Right lobe of liver (tissue), 4 donors: ENCODE data around the gene DCPS.

Experiments used
- CTCF ChIP-seq, 4 donors: fragments of 200-600 bp in 3 of 4; fragments of 450-650 bp in 1 of 4; IDR thresholded peaks; one replicate each; pipeline versions ENCODE4 v1.5.1 to v1.8.0; 2016 to 2022; ENCODE audit warnings: antibody characterized with exemption in 4 of 4, mild to moderate bottlenecking in 2 of 4
- POLR2A ChIP-seq: fragments of 450-650 bp; IDR thresholded peaks from one replicate; pipeline ENCODE4 v1.6.1; 2017; ENCODE audit warnings: antibody characterized with exemption, mild to moderate bottlenecking
- donor health status: DM: no; HTN: no; CAD: no.
- donor health status: DM: no; HTN: no; CAD: no.
- donor health status: DM: no; HTN: yes; CAD: no.

- TF ChIP-seq CTCF (IDR thresholded peaks at IDR 0.05) (no peak), POLR2A (no peak)
Observed at GRCh38 chr11:126337474-126338241, 33.8 kb downstream of the DCPS start.
